OCI-LY3 (cell line): ENCODE data around the gene KIF5C.

Source experiments
- CTCF ChIP-seq: fragments of 200-600, 300-600 bp; sonication (generic); IDR thresholded peaks from 2 replicates; pipeline ENCODE4 v1.5.1; 2014; ENCODE audit warnings: antibody characterized with exemption, low read length, low read depth
- EZH2phosphoT487 ChIP-seq: fragments of 200-600 bp; shearing (Covaris generic); IDR thresholded peaks from 2 replicates; pipeline ENCODE4 v1.6.1; 2018; ENCODE audit warnings: antibody characterized with exemption, mixed run types, low read depth

- TF ChIP-seq CTCF (no peak), EZH2phosphoT487 (no peak)
Measured at GRCh38 chr2:148993351-148993750, 118.3 kb downstream of the KIF5C start.
